ENCODE data around the gene LRCH4.

- no peak for TF ChIP-seq POLR2A (IDR thresholded peaks at IDR 0.05)
- TF ChIP-seq CTCF (IDR thresholded peaks at IDR 0.05), result no peak
Measured at GRCh38 chr7:100568896-100569844, 16.8 kb downstream of the LRCH4 start.

All from lower leg skin (tissue), 3 donors.